ENCODE results near the gene TM4SF4.

TM4SF4 gene

DNA sequence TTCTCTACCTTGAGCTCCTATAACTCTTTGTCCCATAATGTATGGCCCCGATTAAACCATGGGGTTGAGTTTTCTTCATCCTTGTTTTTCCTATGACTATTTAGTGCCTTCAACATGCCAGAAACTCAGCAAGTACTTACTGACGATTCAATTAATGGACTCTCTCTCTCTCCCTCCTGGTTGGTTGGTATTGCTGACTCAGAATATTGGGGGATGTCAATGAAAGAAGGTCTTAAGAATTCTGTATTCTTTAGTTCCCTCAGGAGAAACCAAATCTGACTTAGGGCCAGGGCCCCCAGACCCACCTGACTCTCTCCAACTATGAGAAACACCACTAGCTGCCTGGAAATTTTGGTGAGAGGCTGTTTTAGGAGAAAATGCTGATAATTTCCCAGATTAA is 40.8 kb downstream of the TM4SF4 start:
- DNase-seq = no peak

DNA sequence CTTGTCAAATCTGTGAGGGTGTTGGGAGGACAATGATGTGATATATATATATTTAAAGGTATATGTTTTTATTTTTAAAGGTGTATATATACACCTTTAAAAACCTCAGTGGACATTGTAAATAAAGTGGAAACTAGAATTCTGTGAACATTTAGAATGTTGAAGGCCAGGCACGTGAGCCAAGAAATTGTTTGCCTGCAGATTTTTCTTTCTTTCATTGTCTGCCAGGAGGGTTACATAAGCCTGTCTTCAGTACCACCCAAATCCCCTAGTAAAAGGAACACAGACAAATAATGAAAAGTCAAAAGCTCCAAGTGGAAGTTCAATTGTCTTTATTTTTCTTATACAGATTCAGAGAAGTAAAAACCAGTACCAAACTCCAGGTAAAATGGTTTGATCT is 42.4 kb downstream of the TM4SF4 start:
- DNase-seq = no peak

DNA sequence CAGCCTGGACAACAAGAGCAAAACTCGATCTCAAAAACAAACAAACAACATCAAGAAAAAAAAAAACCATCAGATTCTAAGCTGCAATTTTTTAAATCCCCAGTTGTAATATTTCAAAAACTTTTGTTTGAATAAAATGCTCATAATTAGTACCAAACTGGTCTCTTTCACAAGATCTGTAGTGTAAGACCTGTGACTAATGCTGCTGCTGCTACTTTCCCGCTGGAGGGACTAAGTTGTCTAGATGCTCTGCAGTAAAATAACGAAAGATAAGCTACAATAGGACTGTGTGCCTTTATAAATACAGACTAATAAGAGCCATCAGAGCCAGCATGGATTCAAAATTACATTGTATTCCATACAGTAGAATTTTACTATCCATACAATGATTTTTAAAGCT is 45.4 kb downstream of the TM4SF4 start:
- DNase-seq = no peak

DNA sequence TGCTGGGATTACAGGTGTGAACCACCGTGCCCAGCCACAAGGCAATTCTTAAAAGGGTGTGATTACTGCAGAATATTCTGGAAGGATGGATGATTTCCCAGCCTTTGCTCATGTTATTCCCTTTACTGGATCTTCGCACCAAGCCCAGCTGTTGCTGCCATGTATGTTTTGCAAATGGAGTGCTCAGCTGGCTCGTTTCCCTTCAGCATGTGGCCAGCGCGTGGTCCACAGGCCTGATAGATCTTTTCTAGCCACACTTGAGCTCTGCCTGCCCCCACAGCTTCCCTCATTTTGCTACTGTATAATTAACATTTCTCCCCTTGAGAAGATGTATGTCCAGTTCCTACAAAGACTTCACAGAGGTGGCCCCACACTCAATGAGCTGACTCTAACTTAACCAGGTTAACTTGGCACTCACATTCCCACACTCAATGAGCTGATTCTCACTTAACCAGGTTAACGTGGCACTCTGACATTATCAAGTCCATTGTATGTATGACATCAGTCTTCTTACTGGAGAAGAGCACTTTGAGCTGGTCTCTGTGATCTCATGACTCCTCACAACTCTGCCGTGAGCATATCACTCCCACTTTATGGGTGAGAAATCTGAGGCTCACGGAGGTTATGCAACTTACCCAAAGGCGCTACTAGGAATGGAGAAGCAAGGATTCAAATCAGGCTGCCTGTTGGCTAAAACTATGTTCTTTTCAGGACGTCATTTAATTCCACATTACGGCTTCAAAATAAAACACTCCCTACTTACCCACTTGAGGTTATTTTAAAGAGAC is 49.2 kb downstream of the TM4SF4 start:
- no peak for DNase-seq

DNA sequence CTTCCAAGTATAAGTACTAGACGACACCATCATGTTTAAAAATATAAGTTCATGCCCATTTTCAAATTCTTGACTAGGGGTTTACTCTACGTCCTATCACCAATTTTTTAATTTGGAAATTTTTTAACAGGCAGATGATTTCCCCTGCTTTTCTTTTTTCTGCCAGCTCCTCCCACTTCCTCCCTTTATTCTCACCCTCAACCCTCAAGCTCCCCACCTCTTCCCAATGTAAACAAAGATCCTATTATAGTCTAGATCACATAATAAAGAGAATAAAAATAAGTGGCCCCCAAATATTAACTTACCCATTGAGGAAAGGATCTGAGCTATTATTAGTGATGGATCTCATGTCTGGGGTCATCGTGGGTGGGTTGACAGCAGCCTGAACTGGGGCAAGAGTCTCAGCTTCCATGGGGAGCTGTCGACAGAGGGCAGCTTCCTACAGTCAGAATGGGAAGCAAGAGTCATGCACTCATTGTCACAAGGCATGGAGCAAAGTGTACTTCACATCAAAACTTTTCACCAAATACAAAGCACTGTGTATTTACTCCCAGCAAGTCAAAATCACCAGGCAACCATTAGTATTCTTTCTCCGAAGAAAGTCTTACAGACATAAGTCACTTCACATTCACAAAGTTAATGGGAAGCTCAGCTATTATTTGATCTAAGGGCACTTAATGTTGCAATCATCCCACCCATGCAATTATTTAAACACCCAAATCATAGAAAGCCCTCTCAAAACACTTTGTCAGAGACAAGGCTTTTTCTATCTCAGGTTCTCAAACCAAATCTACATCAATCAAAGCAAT is 53.2 kb downstream of the TM4SF4 start:
- peak; percentile 43 for DNase-seq

DNA sequence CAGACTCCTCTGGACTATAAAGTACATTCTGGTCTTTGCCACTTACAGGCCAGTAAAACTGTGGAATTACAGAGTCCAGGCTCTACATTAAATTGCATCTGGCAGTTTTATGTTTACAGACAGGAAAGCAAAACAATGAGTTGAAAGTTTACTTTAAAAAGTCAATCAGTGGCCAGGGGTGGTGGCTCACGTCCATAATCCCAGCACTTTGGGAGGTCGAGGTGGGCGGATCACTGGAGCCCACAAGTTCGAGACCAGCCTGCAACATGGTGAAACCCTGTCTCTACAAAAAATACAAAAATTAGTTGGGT is 53.8 kb downstream of the TM4SF4 start:
- no peak for DNase-seq

DNA sequence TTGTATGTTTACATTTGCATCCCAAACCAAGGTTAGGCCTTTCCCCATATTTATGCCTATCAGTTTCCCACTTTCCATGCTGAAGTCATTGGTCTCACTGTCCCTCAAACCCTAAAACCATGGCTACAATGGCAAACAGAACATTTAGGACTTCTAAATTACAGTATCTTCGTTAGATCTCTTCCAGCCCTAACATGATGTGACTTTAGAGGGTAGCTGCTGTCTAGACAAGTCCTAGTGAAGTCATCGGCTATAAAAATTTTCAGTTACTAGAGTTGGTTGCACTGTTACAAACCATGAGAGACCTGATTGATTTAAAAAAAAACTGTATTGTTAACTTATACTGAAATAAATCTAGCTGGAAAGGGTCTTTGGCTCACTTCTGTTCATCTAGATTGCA is 54.6 kb downstream of the TM4SF4 start:
- no peak for DNase-seq

DNA sequence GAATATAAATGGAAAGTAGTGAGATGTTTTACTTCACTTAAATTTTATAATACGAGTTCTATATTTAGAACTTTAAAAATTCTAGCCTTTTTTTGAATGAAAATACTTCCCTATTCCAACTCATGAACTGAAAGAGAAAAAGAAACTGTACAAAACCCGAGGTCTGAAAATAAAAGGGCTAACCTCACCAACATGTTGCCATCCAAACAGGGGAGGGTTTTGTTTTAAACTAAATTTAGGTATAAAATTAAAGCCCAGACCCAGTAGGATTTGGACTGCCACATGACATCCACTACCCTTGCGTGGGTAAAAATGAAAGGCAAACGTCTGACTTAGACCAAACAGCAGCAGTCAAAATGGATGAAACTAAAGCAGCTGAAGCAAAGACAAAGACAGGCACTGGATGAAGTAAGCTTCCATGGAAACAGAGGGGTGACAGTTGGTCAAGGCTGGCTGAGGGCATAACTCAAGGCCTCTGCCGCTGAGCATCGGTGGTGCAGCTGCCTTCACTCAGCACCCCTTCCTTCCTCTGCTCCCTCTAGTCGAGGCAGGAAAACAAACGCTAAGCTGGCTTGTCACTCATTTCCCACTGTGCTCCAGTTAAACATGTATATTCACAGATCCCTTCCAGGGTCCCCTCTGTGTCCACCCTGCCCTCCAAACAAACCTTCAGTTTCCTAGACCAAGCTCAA is 58.1 kb downstream of the TM4SF4 start:
- no peak for DNase-seq

DNA sequence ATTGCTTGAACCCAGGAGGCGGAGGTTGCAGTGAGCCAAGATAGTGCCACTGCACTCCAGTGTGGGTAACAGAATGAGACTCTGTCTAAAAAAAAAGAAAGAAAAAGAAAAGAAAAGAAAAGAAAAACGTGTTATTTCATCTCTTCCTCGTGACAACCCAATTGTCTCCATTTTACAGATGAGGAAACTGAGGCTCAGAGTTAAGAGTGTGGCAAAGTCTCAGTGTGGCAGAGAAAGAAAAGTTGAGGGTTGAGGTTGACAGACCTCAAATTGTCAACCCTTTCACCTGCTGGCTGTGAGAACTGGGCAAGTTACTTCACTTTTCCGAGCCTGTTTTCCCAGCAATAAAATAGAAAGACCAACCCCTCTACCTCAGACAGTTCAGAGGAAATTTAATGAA is 59.6 kb downstream of the TM4SF4 start:
- no peak for DNase-seq

DNA sequence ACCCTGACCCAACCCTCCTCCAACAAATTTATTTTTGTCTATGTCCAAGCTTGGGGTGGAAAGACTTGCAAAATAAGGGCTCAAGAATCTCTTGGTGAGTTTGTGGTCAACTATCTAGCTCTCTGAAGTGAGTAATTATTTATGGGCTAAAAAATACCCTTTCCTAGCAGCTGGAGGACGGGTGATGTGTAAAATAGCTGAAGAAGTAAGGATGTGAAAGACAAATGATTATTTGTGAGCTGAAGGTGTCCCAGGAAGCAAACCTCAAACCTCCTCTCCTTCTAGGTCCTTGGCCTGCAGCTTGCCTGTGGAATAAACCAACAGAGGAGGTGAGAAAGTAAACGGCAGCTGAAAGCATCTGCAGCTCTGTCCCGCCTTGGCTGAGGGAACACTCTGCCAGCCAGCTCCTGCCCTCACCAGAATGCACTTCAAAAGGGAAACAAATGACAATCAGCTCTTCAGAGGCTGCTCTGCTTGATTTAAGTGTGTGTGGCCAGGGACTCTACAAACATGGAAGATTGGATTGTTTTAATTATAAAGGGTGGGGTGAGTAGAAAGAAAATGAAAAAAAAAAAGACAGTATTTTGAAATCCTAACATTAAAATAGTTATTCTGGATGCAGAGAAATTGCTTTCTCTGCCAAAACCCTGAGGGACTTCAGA is 60.3 kb downstream of the TM4SF4 start:
- peak; percentile 73 for DNase-seq

DNA sequence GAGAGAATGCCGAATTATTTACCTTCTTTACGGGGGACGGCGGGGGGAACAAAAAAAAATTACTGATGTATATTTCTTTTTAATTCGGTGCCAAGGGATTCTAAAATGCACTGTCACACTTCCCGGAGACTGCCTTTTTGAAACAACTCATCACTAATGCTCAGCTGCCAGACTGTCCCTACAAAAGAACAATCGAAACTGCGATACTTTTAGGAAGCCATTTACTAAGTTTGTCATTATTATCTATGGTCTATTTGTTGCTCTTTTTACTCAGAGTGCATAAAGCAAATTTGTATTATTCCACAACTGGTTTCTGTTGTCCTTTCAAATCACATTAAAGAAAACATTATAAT is 60.8 kb downstream of the TM4SF4 start:
- no peak for DNase-seq

DNA sequence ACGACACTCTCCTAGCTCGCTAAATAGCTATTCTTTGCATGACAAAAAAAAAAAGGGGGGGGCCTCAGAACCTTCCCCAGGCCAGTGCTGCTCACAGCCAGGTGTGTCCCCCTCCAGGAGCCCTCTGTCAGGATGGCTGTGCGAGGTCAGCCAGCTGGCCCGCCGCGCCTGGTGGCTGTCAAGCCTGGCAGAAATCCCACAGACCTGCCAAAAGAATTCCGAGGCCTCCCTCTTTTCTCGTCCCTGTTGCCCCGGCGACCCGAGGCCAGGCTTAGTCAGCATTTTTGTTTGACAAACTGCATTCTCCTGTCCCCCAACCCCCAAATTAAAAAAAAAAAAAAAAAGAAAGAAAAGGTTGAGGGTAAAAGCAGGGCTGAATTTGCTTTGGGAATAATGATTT is 61.9 kb downstream of the TM4SF4 start:
- DNase-seq = peak; percentile 27

DNA sequence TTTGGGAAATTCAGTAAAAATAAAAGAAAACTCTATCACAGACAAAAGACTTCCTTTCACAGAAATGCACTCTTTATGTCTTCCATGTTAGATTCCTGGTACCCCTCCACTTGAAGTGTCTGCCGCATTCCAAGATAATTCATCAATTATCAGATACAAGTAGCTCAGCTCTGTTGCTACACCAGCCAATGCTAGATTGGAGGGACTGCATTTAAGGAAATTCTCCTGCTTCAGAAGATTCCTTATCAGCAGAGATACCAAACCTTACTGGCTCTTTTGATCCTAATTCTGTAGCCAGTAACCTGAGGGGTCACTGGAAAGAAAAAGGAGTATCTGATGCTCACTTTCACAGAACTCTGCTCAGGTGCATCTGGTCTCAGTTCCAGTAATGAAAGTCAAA is 63.9 kb downstream of the TM4SF4 start:
- no peak for DNase-seq

DNA sequence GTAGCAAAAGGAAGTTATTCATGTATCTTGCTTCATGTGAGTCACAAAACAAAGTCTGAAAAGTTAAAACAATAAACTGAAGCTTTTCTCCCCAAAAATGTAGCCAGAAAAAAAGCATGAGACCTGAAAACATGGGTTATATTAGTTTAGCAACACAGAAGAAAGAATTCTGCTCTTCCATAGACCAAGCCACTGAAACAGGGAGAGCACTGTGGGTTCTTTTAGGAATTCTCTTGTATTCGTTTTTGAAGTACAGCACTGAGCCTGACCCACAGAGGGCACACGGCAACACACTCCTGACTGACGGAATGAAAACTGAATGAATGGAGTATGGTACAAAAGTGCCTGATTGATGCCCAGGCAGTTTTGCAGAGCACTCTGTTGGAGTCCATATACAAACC is 66.6 kb downstream of the TM4SF4 start:
- peak; percentile 26 for DNase-seq

DNA sequence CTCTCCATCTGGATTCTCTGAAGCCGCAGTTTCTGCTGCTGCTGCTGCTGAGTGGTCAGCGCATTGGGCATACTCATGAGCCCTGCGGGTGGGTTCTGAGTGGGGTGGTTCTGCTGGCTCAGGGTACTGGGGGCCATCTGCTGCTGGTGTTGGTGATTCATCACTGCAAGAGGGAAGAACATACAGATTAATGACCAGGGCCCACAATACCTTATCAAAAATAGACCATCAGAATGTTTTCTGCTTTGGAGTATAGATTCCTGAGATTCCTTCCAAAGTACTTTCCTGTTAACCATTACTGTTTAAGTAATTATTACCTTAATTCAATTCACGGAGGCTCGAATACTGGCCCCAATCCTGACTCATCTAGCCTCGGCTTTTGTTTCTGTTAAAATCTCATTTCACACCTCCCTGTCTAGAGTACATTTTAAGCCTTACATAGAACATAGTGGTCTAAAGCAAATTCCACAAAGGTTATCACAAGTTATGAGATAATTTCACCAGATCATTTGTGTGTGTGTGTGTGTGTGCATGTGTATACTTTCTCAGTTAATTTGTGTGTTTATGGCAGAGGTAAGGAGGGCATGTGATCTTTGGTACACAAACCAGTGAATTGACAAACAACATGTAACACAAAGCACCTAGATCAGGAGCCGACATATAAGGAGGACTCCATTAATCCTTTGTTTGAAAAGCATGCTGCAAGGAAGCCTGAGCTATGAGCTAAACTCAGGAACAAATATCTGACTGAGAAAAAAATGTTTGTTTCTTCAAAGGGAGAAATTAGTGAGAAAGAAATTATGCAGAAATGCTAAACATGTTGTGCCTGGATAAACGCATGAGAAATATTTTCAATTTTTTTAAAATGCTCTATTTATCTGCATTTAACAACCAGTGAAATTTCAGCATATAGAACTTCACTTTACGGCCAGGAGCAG is 68.1 kb downstream of the TM4SF4 start:
- no peak for DNase-seq

DNA sequence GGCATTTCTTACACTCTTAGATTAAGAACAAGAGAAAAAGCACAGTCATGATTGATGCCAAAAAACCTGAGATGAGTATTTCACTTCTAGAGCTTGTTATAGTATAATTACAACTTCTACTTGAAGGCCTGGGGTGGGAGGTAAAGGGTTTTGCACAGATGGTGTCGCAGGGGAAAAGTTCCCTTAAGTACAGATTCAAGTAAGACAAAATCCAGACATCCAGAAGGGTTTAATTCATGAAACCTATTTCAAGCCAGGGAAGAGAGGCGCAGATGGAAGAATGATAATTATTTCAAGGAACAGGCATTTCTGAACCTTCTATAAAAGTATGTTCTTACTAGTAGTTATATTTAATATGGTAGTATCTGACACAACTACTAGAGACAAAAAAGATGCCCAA is 70.6 kb downstream of the TM4SF4 start:
- DNase-seq = no peak

DNA sequence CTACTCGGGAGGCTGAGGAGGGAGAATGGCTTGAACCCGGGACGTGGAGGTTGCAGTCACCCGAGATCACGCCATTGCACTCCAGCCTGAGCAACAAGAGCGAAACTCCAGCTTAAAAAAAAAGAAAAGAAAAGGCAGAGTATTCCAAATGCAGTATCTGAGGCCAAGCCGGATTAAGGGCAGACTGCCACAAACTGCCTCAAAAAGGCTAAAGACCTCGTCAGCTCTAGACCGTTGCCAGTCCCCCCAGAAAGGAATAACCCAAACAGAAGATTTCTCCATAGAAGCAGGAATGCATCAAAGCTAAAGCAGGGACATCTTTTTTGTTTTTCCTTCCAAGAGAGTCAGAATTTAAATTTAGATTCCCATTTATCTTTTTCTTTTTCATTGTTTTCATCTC is 72.9 kb downstream of the TM4SF4 start:
- DNase-seq = no peak

DNA sequence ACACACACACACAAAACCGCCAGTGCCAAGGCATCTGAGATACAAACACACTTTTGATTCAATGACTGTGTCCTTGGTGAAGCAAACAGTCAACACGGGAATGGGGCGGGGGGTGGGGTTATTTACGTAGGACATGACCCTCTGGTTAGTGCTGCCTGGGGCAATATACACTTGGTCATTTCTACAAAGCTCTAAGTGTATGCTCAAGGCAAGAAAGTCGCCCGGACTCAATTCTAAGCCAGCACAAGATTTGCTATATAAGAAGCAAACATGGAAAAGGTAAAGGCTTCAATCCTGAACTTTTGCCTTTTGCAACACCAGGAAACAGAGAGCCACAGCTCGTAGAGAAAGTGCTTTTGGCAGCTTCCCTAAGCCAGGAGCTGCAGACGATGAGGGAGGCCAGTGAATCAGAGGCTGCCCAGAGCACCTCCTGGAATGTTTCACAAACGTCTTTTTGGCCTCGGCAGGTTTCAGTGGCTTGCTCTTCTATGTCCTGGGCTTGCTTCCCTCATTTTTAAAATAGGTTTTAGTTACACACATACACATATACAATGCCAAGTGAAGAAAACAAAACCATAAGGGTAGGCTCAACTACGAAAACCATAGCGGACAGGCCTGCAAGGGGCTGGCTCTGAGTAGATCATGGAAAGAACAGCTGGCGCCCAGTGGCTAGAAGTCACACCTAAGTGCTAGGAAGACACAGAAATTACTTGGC is 73.6 kb downstream of the TM4SF4 start:
- peak; percentile 74 for DNase-seq

DNA sequence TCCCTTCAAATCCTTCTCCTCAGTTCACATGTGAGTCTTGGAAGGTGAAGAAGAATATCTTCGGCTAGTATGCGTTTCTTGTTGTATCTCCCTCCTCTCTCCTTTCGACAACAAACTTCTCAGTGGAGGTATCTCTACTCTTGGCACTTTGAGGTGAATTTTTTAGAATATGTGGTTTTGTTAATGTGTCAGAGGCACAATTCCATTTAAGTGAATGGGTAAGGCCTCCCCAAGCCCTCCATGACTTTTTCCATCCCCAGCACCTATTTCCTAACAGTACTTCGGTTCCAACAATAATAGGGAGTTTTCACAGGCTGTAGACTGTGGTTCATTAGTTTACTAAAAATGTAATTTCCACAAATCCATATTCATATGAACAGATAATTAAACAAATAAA is 74.2 kb downstream of the TM4SF4 start:
- DNase-seq = no peak

DNA sequence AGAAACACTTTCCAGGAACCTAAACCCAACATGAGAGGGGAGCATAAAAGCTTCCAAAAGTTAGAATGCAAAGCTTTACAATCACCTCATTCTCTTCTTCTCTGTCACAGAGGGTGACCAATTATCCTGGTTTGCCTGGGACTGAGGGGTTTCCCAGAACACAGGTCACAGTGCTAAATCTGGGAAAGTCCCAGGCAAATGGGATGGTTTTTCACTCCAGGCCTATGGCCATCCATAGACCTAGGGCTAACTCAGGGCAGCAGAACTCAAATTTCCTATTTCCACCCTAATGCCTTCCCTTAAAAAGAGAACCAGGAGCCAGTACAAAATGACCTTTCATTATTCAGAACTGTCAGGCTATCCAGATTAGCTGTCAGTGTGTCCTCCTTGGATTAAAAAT is 77.0 kb downstream of the TM4SF4 start:
- DNase-seq = no peak

DNA sequence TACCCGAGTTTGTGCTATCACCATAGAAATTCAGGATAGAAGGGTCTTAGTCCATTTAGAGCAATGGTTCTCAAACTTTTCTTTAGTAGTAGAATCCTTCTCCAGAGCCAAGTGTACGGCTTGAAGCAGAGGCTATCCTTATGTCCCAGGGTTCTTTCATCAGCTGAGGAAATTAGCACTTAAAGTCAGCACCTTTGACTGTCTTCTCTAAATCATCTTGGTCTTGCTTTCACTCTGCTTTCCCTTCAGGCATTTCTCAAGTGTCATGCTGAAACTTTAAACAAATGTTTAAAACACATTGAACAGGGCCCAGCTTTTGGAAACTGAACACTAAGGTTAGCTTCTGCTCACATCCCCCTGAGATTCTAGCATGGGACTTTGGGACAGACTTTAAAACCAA is 78.2 kb downstream of the TM4SF4 start:
- DNase-seq = no peak
